ENCODE data around the gene KIAA1549. TPM values are rescaled to one million over a fixed set of nuclear protein-coding genes. Genes with fewer than 3 reads are reported as not detected.

The KIAA1549 gene
- total and polyA plus RNA-seq, 2 of the 8 experiments (the other 6 are each of a cell fraction or from before 2014, with no cell fraction given), result 6.5 to 17.3 TPM

DNA sequence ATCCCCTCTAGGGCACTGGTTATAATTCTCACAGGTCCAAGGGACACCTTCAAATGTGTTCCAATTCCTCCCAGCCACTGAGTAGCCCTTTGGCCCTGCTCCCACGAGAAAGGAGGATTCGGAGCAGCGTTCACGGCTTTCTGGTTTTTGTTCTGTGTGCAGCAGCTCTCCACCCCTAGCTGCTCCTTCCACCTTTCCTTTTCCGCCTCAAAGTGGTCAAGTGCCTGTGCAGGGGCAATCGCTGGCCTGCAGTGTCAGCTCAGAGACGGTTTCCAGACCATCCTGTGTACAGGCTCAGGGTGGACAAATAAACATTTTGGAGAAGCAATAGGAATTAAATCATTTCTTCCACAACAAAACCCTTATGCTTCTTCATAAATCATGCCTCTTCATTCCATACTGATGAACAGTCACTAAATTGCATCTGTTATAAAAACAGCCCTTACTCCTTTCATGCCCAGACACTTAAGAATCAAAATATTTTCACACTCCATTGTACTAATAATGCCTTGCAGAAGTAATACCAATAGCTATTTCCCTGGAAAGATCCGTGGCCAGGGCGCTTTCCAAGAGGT is 1.1 kb downstream of the KIAA1549 start:
- H2BK120ac ChIP-seq (replicated peaks; ENCODE audit: low read depth, low read length), result no peak overlapping the region
- H4K91ac ChIP-seq (replicated peaks; ENCODE audit: insufficient read length, low read length), result peak overlapping the region; percentile 11
- H3K27ac ChIP-seq (ENCODE audit: low read depth, low read length), result no peak overlapping the region
- no peak overlapping the region for H2BK20ac ChIP-seq (ENCODE audit: low read length)
- H4K8ac ChIP-seq (ENCODE audit: extremely low read depth, insufficient read depth, low read length), result no peak overlapping the region
- no peak overlapping the region for H2BK5ac ChIP-seq (ENCODE audit: low read depth, low read length)
- no peaks in the 10 kb centered on the region for H3K9me3 ChIP-seq (ENCODE audit: insufficient read depth in 2 of 2, low read depth in 1 of 2, low read length in 1 of 2)
- peak overlapping the region; percentile 57 to 86 (median 78) for H3K4me3 ChIP-seq (ENCODE audit: extremely low read depth in 1 of 4, insufficient read depth in 2 of 4, low read depth in 3 of 4, low read length in 4 of 4)
- peak overlapping the region; percentile 78 to 79 for H3K4me2 ChIP-seq (ENCODE audit: insufficient read depth in 1 of 2, low read depth in 2 of 2, low read length in 2 of 2)
- no peak overlapping the region for H4K5ac ChIP-seq (ENCODE audit: insufficient read length, low read depth, low read length)
- H2BK12ac ChIP-seq (ENCODE audit: low read depth, low read length), result peak overlapping the region; percentile 31; the same call in 1 of the 2 replicates
- no peaks in the 10 kb centered on the region for H3K36me3 ChIP-seq (ENCODE audit: control insufficient read depth in 2 of 4, insufficient read depth in 4 of 4, low read length in 3 of 4)
- peaks cover 0 to 4% of the 10 kb centered on the region in 2 experiments for H4K20me1 ChIP-seq (replicated peaks in 1 of 2; ENCODE audit: control insufficient read depth in 1 of 2, insufficient read depth in 2 of 2, low read length in 2 of 2)
- WGBS, 2 experiments (ENCODE audit: extremely low coverage in 1 of 2, insufficient coverage in 1 of 2, insufficient read length in 1 of 2, insufficient replicate concordance in 2 of 2, low coverage in 1 of 2, low lambda C conversion rate in 2 of 2, missing lambda C conversion rate in 1 of 2), result 61% methylated on average over 9 of the region's 9 CpGs; no CpG with 5 or more reads in 1 of the 2 experiments
- TF ChIP-seq CBX8 (IDR thresholded peaks at IDR 0.05; ENCODE audit: borderline replicate concordance, low read depth, low read length) (no peak), SRF (IDR thresholded peaks at IDR 0.05; ENCODE audit: low read depth, low read length) (no peak), SP1 (IDR thresholded peaks at IDR 0.05; ENCODE audit: low read depth, low read length) (no peak), SIX5 (IDR thresholded peaks at IDR 0.05; ENCODE audit: low read depth, low read length) (no peak), CHD1 (IDR thresholded peaks at IDR 0.05; ENCODE audit: low read depth, low read length) (no peak), RAD21 (IDR thresholded peaks at IDR 0.05 in 1 of 2, conservative IDR thresholded peaks at IDR 0.05 in 1 of 2; ENCODE audit: low read depth in 2 of 2, low read length in 2 of 2) (no peak), POLR2A (IDR thresholded peaks at IDR 0.05; ENCODE audit: control extremely low read depth in 1 of 2, low read depth in 2 of 2, low read length in 2 of 2) (no peak), POLR2AphosphoS5 (IDR thresholded peaks at IDR 0.05; ENCODE audit: low read depth, low read length) (no peak), EGR1 (IDR thresholded peaks at IDR 0.05; ENCODE audit: borderline replicate concordance, low read depth, low read length) (no peak), TCF12 (IDR thresholded peaks at IDR 0.05; ENCODE audit: low read depth, low read length) (no peak)
- TF ChIP-seq, protein P1, sequence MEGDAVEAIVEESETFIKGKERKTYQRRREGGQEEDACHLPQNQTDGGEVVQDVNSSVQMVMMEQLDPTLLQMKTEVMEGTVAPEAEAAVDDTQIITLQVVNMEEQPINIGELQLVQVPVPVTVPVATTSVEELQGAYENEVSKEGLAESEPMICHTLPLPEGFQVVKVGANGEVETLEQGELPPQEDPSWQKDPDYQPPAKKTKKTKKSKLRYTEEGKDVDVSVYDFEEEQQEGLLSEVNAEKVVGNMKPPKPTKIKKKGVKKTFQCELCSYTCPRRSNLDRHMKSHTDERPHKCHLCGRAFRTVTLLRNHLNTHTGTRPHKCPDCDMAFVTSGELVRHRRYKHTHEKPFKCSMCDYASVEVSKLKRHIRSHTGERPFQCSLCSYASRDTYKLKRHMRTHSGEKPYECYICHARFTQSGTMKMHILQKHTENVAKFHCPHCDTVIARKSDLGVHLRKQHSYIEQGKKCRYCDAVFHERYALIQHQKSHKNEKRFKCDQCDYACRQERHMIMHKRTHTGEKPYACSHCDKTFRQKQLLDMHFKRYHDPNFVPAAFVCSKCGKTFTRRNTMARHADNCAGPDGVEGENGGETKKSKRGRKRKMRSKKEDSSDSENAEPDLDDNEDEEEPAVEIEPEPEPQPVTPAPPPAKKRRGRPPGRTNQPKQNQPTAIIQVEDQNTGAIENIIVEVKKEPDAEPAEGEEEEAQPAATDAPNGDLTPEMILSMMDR (IDR thresholded peaks at IDR 0.05; ENCODE audit: control extremely low read depth in 1 of 3, insufficient read depth in 1 of 3, low read depth in 1 of 3, low read length in 3 of 3), result no peak
- no peak overlapping the region for H3K18ac ChIP-seq (ENCODE audit: extremely low read depth, low read length)
- 0 out of 2 replicates have a peak, but pooled peaks cover 3% of the 10 kb centered on the region for H3K79me1 ChIP-seq (ENCODE audit: low read depth, low read length)
- H3K56ac ChIP-seq (replicated peaks; ENCODE audit: insufficient read length, low read depth, low read length), result no peak overlapping the region
- H2AK5ac ChIP-seq (ENCODE audit: low read depth, low read length), result 0 out of 2 replicates have a peak overlapping the region, but pooled peaks have one; percentile 34
- FAIRE-seq, result no peak
- H2BK15ac ChIP-seq (ENCODE audit: low read length), result no peak overlapping the region
- H3K23me2 ChIP-seq (ENCODE audit: low read depth, low read length), result peaks cover 13% of the 10 kb centered on the region
- H2AFZ ChIP-seq (ENCODE audit: low read length), result no peak overlapping the region
- peaks cover 0 to 43% of the 10 kb centered on the region in 2 experiments; a peak in 2 of 4 replicates for H3K79me2 ChIP-seq (ENCODE audit: control insufficient read depth in 1 of 2, insufficient read depth in 2 of 2, low read length in 2 of 2)
- H3K14ac ChIP-seq (ENCODE audit: insufficient read length), result no peak overlapping the region
- ChIA-PET CTCF (ENCODE audit: partially characterized antibody) (interaction anchor here (0.7 to 3.0 kb wide), 6 partner anchors 16 to 818 kb away, joined by 3 to 6 read pairs (median 3); no protein-coding TSS in a partner anchor), POLR2A (ENCODE audit: partially characterized antibody) (interaction anchor here (3.5 kb wide), 1 partner anchor 9 kb away, joined by 14 read pairs; no protein-coding TSS in a partner anchor)
- H3K4ac ChIP-seq (replicated peaks; ENCODE audit: insufficient read length, low read depth, low read length), result no peak overlapping the region
- H3K23ac ChIP-seq (ENCODE audit: insufficient read length), result no peak overlapping the region
- H3K27me3 ChIP-seq (replicated peaks in 1 of 4; ENCODE audit: control insufficient read depth in 3 of 4, extremely low read depth in 1 of 4, insufficient read depth in 3 of 4, low read length in 3 of 4), result peaks cover 0 to 19% (median 8%) of the 10 kb centered on the region in 4 experiments; a peak in 4 of 7 replicates
- H3K4me1 ChIP-seq (replicated peaks in 1 of 4; ENCODE audit: control insufficient read depth in 3 of 4, insufficient read depth in 4 of 4, low read length in 3 of 4), result peaks cover 8 to 25% (median 18%) of the 10 kb centered on the region in 4 experiments; a peak in 6 of 7 replicates
- DNase-seq (ENCODE audit: low read depth in 1 of 2, low spot score in 2 of 2), result no peak
- H3K9ac ChIP-seq (replicated peaks in 1 of 4; ENCODE audit: extremely low read depth in 1 of 4, low read depth in 3 of 4, low read length in 3 of 4), result peak overlapping the region in 1 of 4 experiments; percentile 66; a peak in 2 of 7 replicates

All from H1 (cell line).